IMR-90 (cell line): ENCODE results near the gene CTIF. TPM values are rescaled to one million over a fixed set of nuclear protein-coding genes. Genes with fewer than 3 reads are reported as not detected.

Experiments used
- ATAC-seq: fragments of 200-7000 bp; cut with Tn5 transposase; 2 replicates; pipeline ENCODE4 v1.9.1; 2020; ENCODE audit warnings: low read depth, mild to moderate bottlenecking, moderate library complexity
- BruUV-seq: library from RNA; stranded (reverse); fragments of 400-500 nt; replicated peaks from 2 replicates; lab custom pipeline; 2021; lab: Mats Ljungman, UMichigan
- CTCF ChIA-PET: fragments of 300-600 bp; formaldehyde crosslinking; extraction: SDS; loops from one replicate; lab custom pipeline; 2021; ENCODE audit warnings: antibody characterized with exemption; lab: Yijun Ruan, JAX
- POLR2A ChIA-PET: fragments of 300-600 bp; sonication (Branson Sonifier 250); formaldehyde crosslinking; loops from one replicate; lab custom pipeline; 2022; ENCODE audit warnings: antibody characterized with exemption; ENCODE audit not compliant: unreplicated experiment; lab: Charles Lee
- DNase-seq: peaks from one replicate; pipeline ENCODE4 v3.0.0; 2013
- H2AFZ ChIP-seq: replicated peaks from 2 replicates; pipeline ENCODE3; 2013; ENCODE audit warnings: low read length, mild to moderate bottlenecking; ENCODE audit not compliant: poor library complexity
- H2AK5ac ChIP-seq: 2 replicates; pipeline ENCODE4 v1.6.1; 2013; ENCODE audit warnings: low read depth, low read length, inconsistent platforms
- H2AK9ac ChIP-seq: replicated peaks from 2 replicates; pipeline ENCODE3; 2013; ENCODE audit warnings: mild to moderate bottlenecking, low read depth, low read length, moderate library complexity; ENCODE audit not compliant: poor library complexity
- H2BK120ac ChIP-seq: 2 replicates; pipeline ENCODE4 v1.6.1; 2013; ENCODE audit warnings: low read depth, low read length, inconsistent platforms
- H2BK15ac ChIP-seq: 3 replicates; pipeline ENCODE4 v1.6.1; 2013; ENCODE audit warnings: low read depth, low read length, inconsistent platforms
- H2BK20ac ChIP-seq: 2 replicates; pipeline ENCODE4 v1.6.1; 2013; ENCODE audit warnings: low read depth, mild to moderate bottlenecking, inconsistent platforms, low read length, moderate library complexity
- H2BK5ac ChIP-seq: 2 replicates; pipeline ENCODE4 v1.6.1; 2013; ENCODE audit warnings: mild to moderate bottlenecking, low read depth, low read length, inconsistent platforms; ENCODE audit not compliant: poor library complexity, severe bottlenecking
- H3K14ac ChIP-seq: replicated peaks from 2 replicates; pipeline ENCODE4 v1.6.1; 2013; ENCODE audit warnings: low read depth, low read length, inconsistent platforms
- H3K18ac ChIP-seq: 2 replicates; pipeline ENCODE4 v1.6.1; 2013; ENCODE audit warnings: low read depth, low read length, control low read depth
- H3K23ac ChIP-seq: 2 replicates; pipeline ENCODE4 v1.6.1; 2013; ENCODE audit warnings: low read depth, low read length, inconsistent platforms
- H3K27ac ChIP-seq: 2 replicates; pipeline ENCODE4 v1.5.1; 2013; ENCODE audit warnings: mild to moderate bottlenecking, control low read depth, low read length; ENCODE audit not compliant: insufficient read depth
- H3K27me3 ChIP-seq: 2 replicates; pipeline ENCODE4 v1.6.1; 2013; ENCODE audit warnings: low read length; ENCODE audit not compliant: control insufficient read depth, insufficient read depth
- H3K36me3 ChIP-seq: 2 replicates; pipeline ENCODE4 v1.6.1; 2013; ENCODE audit warnings: low read length, mixed read lengths; ENCODE audit not compliant: control insufficient read depth, insufficient read depth
- H3K4ac ChIP-seq: 2 replicates; pipeline ENCODE4 v1.6.1; 2013; ENCODE audit warnings: low read depth, low read length, inconsistent platforms
- H3K4me1 ChIP-seq: 2 replicates; pipeline ENCODE4 v1.6.1; 2013; ENCODE audit warnings: low read length, mixed read lengths; ENCODE audit not compliant: control insufficient read depth, insufficient read depth
- H3K4me2 ChIP-seq: 2 replicates; pipeline ENCODE4 v1.6.1; 2013; ENCODE audit warnings: low read depth, mild to moderate bottlenecking, control low read depth, low read length, moderate library complexity
- H3K4me3 ChIP-seq: 2 replicates; pipeline ENCODE4 v1.5.1; 2013; ENCODE audit warnings: low read depth, mild to moderate bottlenecking, control low read depth, low read length, moderate library complexity; ENCODE audit not compliant: insufficient read depth
- H3K56ac ChIP-seq: 2 replicates; pipeline ENCODE4 v1.6.1; 2013; ENCODE audit warnings: low read length, inconsistent platforms; ENCODE audit not compliant: insufficient read depth; ENCODE audit errors: extremely low read depth
- H3K79me1 ChIP-seq, 2 experiments: 2 replicates each; pipeline ENCODE4 v1.6.1; 2013; ENCODE audit warnings: low read length in 2 of 2, inconsistent platforms in 1 of 2, low read depth in 1 of 2
- H3K9ac ChIP-seq: 2 replicates; pipeline ENCODE4 v1.6.1; 2013; ENCODE audit warnings: low read depth, low read length, control low read depth
- H3K9me1 ChIP-seq: 2 replicates; pipeline ENCODE4 v1.6.1; 2013; ENCODE audit warnings: low read length, inconsistent platforms; ENCODE audit not compliant: insufficient read depth
- H3K9me3 ChIP-seq: 2 replicates; pipeline ENCODE4 v1.6.1; 2013; ENCODE audit warnings: low read length; ENCODE audit not compliant: control insufficient read depth, insufficient read depth
- H4K20me1 ChIP-seq: 2 replicates; pipeline ENCODE4 v1.6.1; 2013; ENCODE audit warnings: low read length, inconsistent platforms; ENCODE audit not compliant: insufficient read depth
- H4K5ac ChIP-seq: 2 replicates; pipeline ENCODE4 v1.6.1; 2013; ENCODE audit warnings: mild to moderate bottlenecking, low read depth, low read length, control low read depth
- H4K8ac ChIP-seq, 2 experiments: 2 replicates each; pipeline ENCODE4 v1.6.1; 2013; ENCODE audit warnings: low read depth in 2 of 2, low read length in 2 of 2, control low read depth in 1 of 2, inconsistent platforms in 1 of 2
- H4K91ac ChIP-seq: 2 replicates; pipeline ENCODE4 v1.6.1; 2013; ENCODE audit warnings: low read depth, low read length, inconsistent platforms; ENCODE audit not compliant: insufficient read depth
- BHLHE40 ChIP-seq: fragments of 150-350 bp; IDR thresholded peaks from 2 replicates; pipeline ENCODE4 v1.6.1; 2016; ENCODE audit warnings: mild to moderate bottlenecking, low read depth, low read length
- CHD1 ChIP-seq: IDR thresholded peaks from 2 replicates; pipeline ENCODE4 v1.6.1; 2012; ENCODE audit warnings: low read depth, low read length, improper control_type of control experiment
- CTCF ChIP-seq: conservative IDR thresholded peaks from 2 replicates; pipeline ENCODE4 v1.5.1; 2012; ENCODE audit warnings: mild to moderate bottlenecking, low read depth, low read length, improper control_type of control experiment
- FOS ChIP-seq: fragments of 150-350 bp; IDR thresholded peaks from 2 replicates; pipeline ENCODE4 v1.6.1; 2016; ENCODE audit warnings: low read depth, low read length
- MAZ ChIP-seq: IDR thresholded peaks from 2 replicates; pipeline ENCODE4 v1.6.1; 2012; ENCODE audit warnings: low read depth, mild to moderate bottlenecking, low read length, improper control_type of control experiment, moderate library complexity, borderline replicate concordance
- POLR2A ChIP-seq: IDR thresholded peaks from 2 replicates; pipeline ENCODE4 v1.6.1; 2012; ENCODE audit warnings: mild to moderate bottlenecking, low read depth, low read length
- RAD21 ChIP-seq: IDR thresholded peaks from 2 replicates; pipeline ENCODE4 v1.6.1; 2012; ENCODE audit warnings: low read length, improper control_type of control experiment
- RCOR1 ChIP-seq: IDR thresholded peaks from 2 replicates; pipeline ENCODE4 v1.6.1; 2012; ENCODE audit warnings: mild to moderate bottlenecking, low read length, improper control_type of control experiment; ENCODE audit not compliant: insufficient replicate concordance
- RFX5 ChIP-seq: IDR thresholded peaks from 2 replicates; pipeline ENCODE4 v1.8.0; 2012; ENCODE audit warnings: low read depth, mild to moderate bottlenecking, low read length, moderate library complexity
- SMC3 ChIP-seq: fragments of 150-350 bp; IDR thresholded peaks from 2 replicates; pipeline ENCODE4 v1.6.1; 2016; ENCODE audit warnings: low read depth, mild to moderate bottlenecking, antibody characterized with exemption, low read length, moderate library complexity
- USF2 ChIP-seq: fragments of 150-350 bp; IDR thresholded peaks from 2 replicates; pipeline ENCODE4 v1.6.1; 2017; ENCODE audit warnings: mild to moderate bottlenecking, antibody characterized with exemption, low read length, low read depth
- WGBS, 2 experiments: methylation state at CpG; one replicate each; pipeline versions ENCODE4 v1.1.5 to v1.1.7; 2013; ENCODE audit warnings: missing lambda C conversion rate in 2 of 2; ENCODE audit not compliant: insufficient read length in 1 of 2; ENCODE audit errors: extremely low coverage in 2 of 2; 5-methylcytosine and 5-hydroxymethylcytosine counted together
- dilution Hi-C: fragments of 300-500 bp; cut with HindIII; formaldehyde crosslinking; loops from one replicate; pipeline ENCODE4 v1.14.3; 2018; ENCODE audit warnings: low sequenced_read_pairs; ENCODE audit not compliant: unreplicated experiment
- in situ Hi-C: fragments of 300-500 bp; cut with MboI; formaldehyde crosslinking; loops from 3 replicates; pipeline ENCODE4 v1.14.3; 2019; ENCODE audit warnings: low sequenced_read_pairs, inconsistent platforms, mixed read lengths
- intact Hi-C: fragments of 100-400 bp; cut with micrococcal nuclease; formaldehyde crosslinking; loops from 2 replicates; pipeline ENCODE4 v1.10.0; 2022
- polyA plus RNA-seq, 3 experiments: library from polyadenylated mRNA; depleted of rRNA; stranded (reverse); fragments of >200 nt; gene quantifications; 2 replicates each; pipeline ENCODE4 v1.2.3, GENCODE V29; 2012; ENCODE audit warnings: low replicate concordance in 1 of 3
- total RNA-seq: library from RNA; depleted of rRNA; stranded (reverse); fragments of >200 nt; gene quantifications from 2 replicates; pipeline ENCODE4 v1.2.3, GENCODE V29; 2012

Gene CTIF
- total and polyA plus RNA-seq, 2 of the 4 experiments (the other 2 are of a cell fraction): 25.1 to 57.0 TPM

GRCh38 chr18:48719974-48720654, 181.3 kb downstream of the CTIF start:
- ChIA-PET CTCF (no interaction called here), POLR2A (no interaction called here)
- Histone ChIP-seq H3K9me1 (peaks cover 41% of the 10 kb centered on the region), H3K9ac (no peak overlapping the region), H3K14ac (peak overlapping the region; percentile 55; the same call in 1 of the 2 replicates), H3K18ac (0 out of 2 replicates have a peak overlapping the region, but pooled peaks have one; percentile 7), H3K4me3 (no peak overlapping the region), H4K91ac (peak overlapping the region; percentile 39; the same call in 1 of the 2 replicates), H2AK5ac (peak overlapping the region; percentile 73; the same call in 1 of the 2 replicates), H4K8ac (peak overlapping the region in 1 of 2 experiments; percentile 38; a peak in 1 of 4 replicates), H2BK5ac (peak overlapping the region; percentile 18), H3K4me2 (peak overlapping the region; percentile 52), H3K27me3 (no peaks in the 10 kb centered on the region), H3K4ac (peak overlapping the region; percentile 71), H2BK20ac (peak overlapping the region; percentile 72; the same call in 1 of the 2 replicates), H2BK120ac (peak overlapping the region; percentile 59), H3K4me1 (peaks cover 23% of the 10 kb centered on the region), H3K79me1 (peaks cover 51 to 85% of the 10 kb centered on the region in 2 experiments), H2AK9ac (peak overlapping the region; percentile 11), H2AFZ (no peak overlapping the region), H4K5ac (no peak overlapping the region), H3K9me3 (no peaks in the 10 kb centered on the region), H4K20me1 (peaks cover 33% of the 10 kb centered on the region), H2BK15ac (peak overlapping the region; percentile 30; the same call in 1 of the 3 replicates), H3K36me3 (peaks cover 20% of the 10 kb centered on the region), H3K23ac (peak overlapping the region; percentile 92), H3K27ac (peak overlapping the region; percentile 4; the same call in 1 of the 2 replicates), H3K56ac (no peak overlapping the region)
- BruUV-seq: no TSS peak
- intact Hi-C loops (no loop called here), dilution Hi-C loops (no loop called here), in situ Hi-C loops (no loop called here)
- no CpG with 5 or more reads among the region's 12 CpGs for WGBS, 2 experiments
- ATAC-seq (peak; percentile 72), DNase-seq (peak; percentile 74)
- TF ChIP-seq SMC3 (no peak), RAD21 (peak; percentile 14; the same call in 1 of the 2 replicates), RCOR1 (no peak), FOS (0 out of 2 replicates have a peak, but pooled peaks have one; percentile 17), CHD1 (no peak), CTCF (no peak), RFX5 (no peak), POLR2A (no peak), USF2 (no peak), MAZ (peak; percentile 15; the same call in 1 of the 2 replicates), BHLHE40 (no peak)
